Right kidney (tissue), 1 donor: ENCODE measurements around the gene RICTOR.
"Not testable (repeated sequence)": the region's sequence is repeated elsewhere in the genome, so short reads cannot be mapped to it uniquely, and the experiment has no call there.

ENCODE experiments used
- DNase-seq: peaks from one replicate; pipeline ENCODE4 v3.0.0-alpha.2; 2016

Gene RICTOR

GRCh38 chr5:39055768-39056398 is 18.3 kb downstream of the RICTOR start:
- DNase-seq: no peak

GRCh38 chr5:39055027-39055767 is 19.0 kb downstream of the RICTOR start:
- DNase-seq: no peak

GRCh38 chr5:39053189-39053588 is 21.0 kb downstream of the RICTOR start:
- DNase-seq: no peak

- no peak for DNase-seq
Observed at GRCh38 chr5:39052141-39052540, 22.1 kb downstream of the RICTOR start.

GRCh38 chr5:39049315-39049714 is 24.9 kb downstream of the RICTOR start:
- no peak for DNase-seq

- no peak for DNase-seq
Observed at GRCh38 chr5:39040875-39041274, 33.3 kb downstream of the RICTOR start.

- not testable (repeated sequence) for DNase-seq
Observed at GRCh38 chr5:39034493-39034892, 39.7 kb downstream of the RICTOR start.

- no peak for DNase-seq
Observed at GRCh38 chr5:39031041-39031440, 43.2 kb downstream of the RICTOR start.

- no peak for DNase-seq
Observed at GRCh38 chr5:39025456-39025855, 48.7 kb downstream of the RICTOR start.

GRCh38 chr5:39024884-39025283 is 49.3 kb downstream of the RICTOR start:
- DNase-seq: no peak

GRCh38 chr5:39024005-39024404 is 50.2 kb downstream of the RICTOR start:
- DNase-seq: no peak

- DNase-seq: no peak
Observed at GRCh38 chr5:39023121-39023520, 51.1 kb downstream of the RICTOR start.

GRCh38 chr5:39022151-39022550 is 52.0 kb downstream of the RICTOR start:
- no peak for DNase-seq

GRCh38 chr5:39021413-39021812 is 52.8 kb downstream of the RICTOR start:
- DNase-seq: no peak

- DNase-seq: no peak
Observed at GRCh38 chr5:39020458-39020857, 53.7 kb downstream of the RICTOR start.

- DNase-seq: no peak
Observed at GRCh38 chr5:39019254-39019653, 54.9 kb downstream of the RICTOR start.

GRCh38 chr5:39017504-39017903 is 56.7 kb downstream of the RICTOR start:
- DNase-seq: no peak

GRCh38 chr5:39016587-39017275 is 57.5 kb downstream of the RICTOR start:
- DNase-seq: no peak

- no peak for DNase-seq
Observed at GRCh38 chr5:39015743-39016586, 58.2 kb downstream of the RICTOR start.

- DNase-seq: no peak
Observed at GRCh38 chr5:39014561-39014960, 59.6 kb downstream of the RICTOR start.

- DNase-seq: no peak
Observed at GRCh38 chr5:39013938-39014337, 60.3 kb downstream of the RICTOR start.

- DNase-seq: not testable (repeated sequence)
Observed at GRCh38 chr5:39010958-39011357, 63.2 kb downstream of the RICTOR start.

- DNase-seq: no peak
Observed at GRCh38 chr5:39009981-39010380, 64.2 kb downstream of the RICTOR start.
